Left colon (tissue), 2 donors: ENCODE measurements around the gene NRBF2. TPM values are rescaled to one million over a fixed set of nuclear protein-coding genes. Genes with fewer than 3 reads are reported as not detected.

Experiments
- ATAC-seq: fragments of 200-7000 bp; cut with Tn5 transposase; one replicate; pipeline ENCODE4 v1.9.1; 2020; ENCODE audit warnings: mild to moderate bottlenecking, moderate library complexity
- DNase-seq, 2 donors: peaks; one replicate each; pipeline ENCODE4 v3.0.0-alpha.2; 2020
- intact Hi-C, 2 donors: fragments of 100-400 bp; cut with DNase I in 1 of 2; cut with micrococcal nuclease in 1 of 2; formaldehyde crosslinking; loops; one replicate each; pipeline versions ENCODE4 v1.11.2 to v1.14.0; 2022; cut with DNase I, micrococcal nuclease
- total RNA-seq, 2 donors: library from RNA; stranded (reverse); fragmentation: NEBNext Ultra II Directional; extraction: Animal tissue kit (Norgen Biotek cat#: 25700); gene quantifications; one replicate each; pipeline ENCODE4 v1.2.1, GENCODE V29; 2021
- donor health status: DM: no; HTN: no; CAD: no.
- donor health status: DM: yes; HTN: yes; CAD: no.

Gene NRBF2
- total RNA-seq, 2 donors from 2014 or later, result 23.8 to 26.1 TPM

- intact Hi-C loops, result no loop called here
- DNase-seq, result no peak
- no peak for ATAC-seq
These were observed 64.4 kb downstream of the NRBF2 start for GRCh38 chr10:63197344-63198092.

- no peak for ATAC-seq
- no peak for DNase-seq
- intact Hi-C loops, result no loop called here
These were observed 66.6 kb downstream of the NRBF2 start for GRCh38 chr10:63199716-63200115.

GRCh38 chr10:63200431-63200830 is 67.3 kb downstream of the NRBF2 start:
- intact Hi-C loops, result no loop called here
- DNase-seq (no peak), ATAC-seq (no peak)

- ATAC-seq (no peak), DNase-seq (no peak)
- intact Hi-C loops, result no loop called here
These were observed 68.0 kb downstream of the NRBF2 start for GRCh38 chr10:63201118-63201517.
